ENCODE data around the gene MADCAM1.
A peak's percentile ranks its signal among the peaks of the same experiment; 100 is the strongest.

The MADCAM1 gene

GRCh38 chr19:532561-533363, 36.5 kb downstream of the MADCAM1 start:
- no peak for ATAC-seq

GRCh38 chr19:533364-534058, 37.2 kb downstream of the MADCAM1 start:
- no peak for ATAC-seq

GRCh38 chr19:534088-534487, 37.8 kb downstream of the MADCAM1 start:
- ATAC-seq = no peak

GRCh38 chr19:535017-535835, 38.9 kb downstream of the MADCAM1 start:
- ATAC-seq = no peak

GRCh38 chr19:536031-536880, 40.0 kb downstream of the MADCAM1 start:
- ATAC-seq = no peak

- no peak for ATAC-seq
Measured at GRCh38 chr19:536881-537404, 40.7 kb downstream of the MADCAM1 start.

- no peak for ATAC-seq
Measured at GRCh38 chr19:538641-539428, 42.5 kb downstream of the MADCAM1 start.

GRCh38 chr19:539429-540030, 43.2 kb downstream of the MADCAM1 start:
- no peak for ATAC-seq

- ATAC-seq = no peak
Measured at GRCh38 chr19:540867-541637, 44.8 kb downstream of the MADCAM1 start.

- ATAC-seq = no peak
Measured at GRCh38 chr19:541699-542098, 45.4 kb downstream of the MADCAM1 start.

GRCh38 chr19:542173-542866, 46.0 kb downstream of the MADCAM1 start:
- no peak for ATAC-seq

GRCh38 chr19:543910-544608, 47.8 kb downstream of the MADCAM1 start, which contains the start of gene GZMM:
Gene GZMM, plus strand, starts transcription at chr19:544053. Its CDS starts 19 bp downstream, at chr19:544072.
- ATAC-seq = peak; percentile 96 to 97

- ATAC-seq = no peak
Measured at GRCh38 chr19:547117-547516, 50.8 kb downstream of the MADCAM1 start.

- ATAC-seq = no peak
Measured at GRCh38 chr19:547836-548720, 51.8 kb downstream of the MADCAM1 start.

GRCh38 chr19:548886-549830, 52.9 kb downstream of the MADCAM1 start:
- ATAC-seq = no peak

- no peak for ATAC-seq
Measured at GRCh38 chr19:554817-555216, 58.5 kb downstream of the MADCAM1 start.

All from activated CD4-positive, CD25-positive, alpha-beta regulatory T cell treated with anti-CD3 and anti-CD28 coated beads, Interleukin-2, amount 50 U/mL, for 24 hours (primary cell).